GM19351 (cell line): ENCODE measurements around the gene RHOB.
"Not testable (repeated sequence)": the region's sequence is repeated elsewhere in the genome, so short reads cannot be mapped to it uniquely, and the experiment has no call there.

ENCODE experiments used
- ATAC-seq: cut with Tn5 transposase; IDR thresholded peaks from one replicate; pipeline ENCODE4 v1.9.1; 2021; ENCODE audit warnings: mild to moderate bottlenecking, moderate library complexity; ENCODE audit not compliant: unreplicated experiment

Gene RHOB

GRCh38 chr2:20446917-20447436, at the start of gene RHOB:
RHOB (plus strand) TSS chr2:20447074; CDS start chr2:20447466, 392 bp downstream.
- peak; percentile 97 for ATAC-seq

- ATAC-seq = no peak
These were observed 48.9 kb upstream of the RHOB start for GRCh38 chr2:20397811-20398447.

DNA sequence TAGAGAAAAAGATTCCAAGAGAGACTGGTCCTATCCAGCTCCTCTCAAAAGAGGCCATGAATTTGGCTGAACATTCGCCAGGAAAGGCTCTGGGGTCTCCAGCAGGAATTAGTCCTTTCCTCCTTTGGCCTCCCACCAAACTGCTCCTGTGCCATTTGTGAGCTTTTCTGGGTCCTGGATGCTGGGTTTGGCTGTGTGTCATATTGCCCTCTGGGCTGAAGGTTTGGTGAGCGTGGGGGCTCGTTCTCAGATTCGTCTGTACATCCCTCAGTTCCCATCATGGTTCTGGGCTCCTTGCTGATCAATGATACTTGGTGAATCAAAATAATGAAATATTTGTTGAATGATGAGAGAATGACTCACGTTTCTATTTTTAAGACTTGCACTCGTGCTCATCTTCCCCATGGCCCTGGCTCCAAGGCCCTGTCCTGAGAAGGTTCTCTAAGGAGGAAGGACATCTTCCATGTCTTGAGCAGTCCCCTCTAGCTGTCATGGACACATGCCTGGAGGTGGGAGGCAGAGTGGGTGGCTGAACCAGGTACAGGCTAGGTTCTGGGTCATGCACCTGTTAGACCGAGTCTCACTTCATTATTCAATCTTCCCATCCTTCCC, 47.8 kb upstream of the RHOB start:
- ATAC-seq = no peak

DNA sequence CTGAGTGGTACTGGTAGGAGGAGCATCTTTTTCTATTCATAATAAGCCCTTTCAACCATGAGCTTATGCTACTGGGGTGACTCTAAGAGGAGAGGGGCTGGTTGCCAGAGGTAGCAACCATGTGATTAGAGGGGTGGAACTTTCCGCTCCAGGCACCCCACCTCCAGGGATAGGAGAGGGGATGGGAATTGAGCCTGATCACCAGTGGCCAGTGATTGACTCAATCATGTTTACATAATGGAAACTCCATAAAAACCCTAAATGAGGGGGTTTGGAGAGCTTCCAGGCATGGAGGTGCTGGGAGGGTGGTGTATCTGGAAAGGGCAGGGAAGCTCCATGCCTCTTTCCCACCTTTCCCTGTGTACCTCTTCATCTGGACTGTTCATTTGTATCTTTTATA, 46.6 kb upstream of the RHOB start:
- no peak for ATAC-seq

DNA sequence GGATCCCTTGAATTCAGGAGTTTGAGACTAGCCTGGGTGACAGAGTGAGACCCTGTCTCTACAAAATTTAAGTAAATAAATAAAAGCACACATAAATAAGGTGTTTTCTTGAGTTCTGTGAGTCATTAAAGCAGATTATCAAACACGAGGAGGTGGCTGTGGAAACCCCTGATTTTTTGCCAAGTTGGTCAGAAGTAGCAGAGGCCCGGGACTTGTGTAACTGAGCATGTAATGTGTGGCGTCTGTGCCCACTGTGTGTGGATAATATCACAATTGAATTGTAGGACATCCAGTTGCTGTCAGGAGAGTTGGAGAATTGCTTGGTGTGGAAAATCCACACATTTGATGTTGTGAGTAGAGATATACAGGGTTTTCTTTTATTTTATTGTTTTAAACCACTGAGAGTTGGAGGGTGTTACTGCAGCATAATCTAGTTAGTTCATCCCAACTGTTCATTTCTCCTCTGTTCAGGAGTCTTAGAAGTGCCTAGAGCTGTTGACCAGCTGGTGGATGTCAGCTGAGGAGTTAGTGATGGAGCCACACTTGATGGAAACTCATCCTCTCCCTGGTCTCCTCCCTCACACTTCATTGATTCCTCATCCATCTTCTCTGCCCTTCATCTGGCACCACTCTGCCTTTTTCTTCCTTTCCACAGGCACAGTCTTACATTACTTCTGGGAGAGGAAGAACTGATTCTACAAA, 45.9 kb upstream of the RHOB start:
- no peak for ATAC-seq

DNA sequence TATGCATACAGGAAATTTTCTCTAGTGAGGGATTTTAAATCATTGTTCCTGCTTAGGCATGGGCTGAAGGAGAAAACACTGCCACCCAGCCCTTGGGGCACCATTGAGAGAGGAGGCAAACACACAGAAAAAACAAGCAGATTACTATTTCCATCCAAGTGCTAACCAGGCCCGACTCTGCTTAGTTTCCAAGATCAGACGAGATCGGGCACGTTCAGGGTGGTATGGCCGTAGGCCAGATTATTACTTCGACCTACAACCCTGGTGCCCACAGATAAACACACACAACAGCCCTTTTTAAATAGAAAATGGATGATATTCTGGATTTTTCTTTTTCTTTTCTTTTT, 45.4 kb upstream of the RHOB start:
- no peak for ATAC-seq

DNA sequence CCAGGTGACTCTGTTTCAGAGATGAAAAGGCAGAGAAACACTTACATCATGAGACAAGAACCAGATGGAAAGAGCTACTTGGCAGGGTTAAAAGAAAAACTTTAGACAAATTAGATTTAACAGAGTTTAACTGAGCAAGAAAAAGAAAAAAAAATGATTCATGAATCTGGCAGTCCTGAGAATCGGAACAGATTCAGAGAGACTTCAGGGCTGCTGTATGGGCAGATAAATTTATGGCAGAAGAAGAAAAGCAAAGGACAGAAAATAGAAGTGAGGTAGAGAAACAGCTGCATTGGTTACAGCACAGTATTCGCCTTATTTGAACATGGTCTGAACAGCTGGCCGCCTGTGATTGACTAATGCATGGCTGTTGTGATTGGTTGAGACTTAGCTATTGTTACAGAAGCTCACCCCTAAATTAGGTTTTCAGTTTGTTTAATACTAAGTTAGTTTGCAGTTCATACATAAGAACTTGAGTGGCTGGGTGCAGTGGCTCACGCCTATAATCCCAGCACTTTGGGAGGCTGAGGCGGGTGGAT, 43.0 kb upstream of the RHOB start:
- ATAC-seq = no peak

DNA sequence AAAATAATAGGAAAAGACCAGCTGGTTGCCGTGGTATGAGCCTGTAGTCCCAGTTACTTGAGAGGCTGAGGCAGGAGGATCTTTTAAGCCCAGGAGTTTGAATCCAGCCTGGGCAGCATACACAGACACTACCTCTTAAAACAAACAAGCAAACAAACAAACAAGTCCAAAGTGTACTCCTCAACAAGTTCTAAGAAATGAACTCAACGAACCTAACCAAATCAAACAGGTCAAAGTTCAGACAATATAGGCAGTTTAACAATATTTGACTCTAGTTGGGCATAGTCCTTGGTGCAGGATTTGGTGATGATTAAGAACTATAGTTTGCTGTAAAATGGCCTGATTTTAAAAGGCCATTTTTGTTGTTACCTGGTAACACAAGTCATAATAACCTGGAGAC, 41.9 kb upstream of the RHOB start:
- ATAC-seq = no peak

DNA sequence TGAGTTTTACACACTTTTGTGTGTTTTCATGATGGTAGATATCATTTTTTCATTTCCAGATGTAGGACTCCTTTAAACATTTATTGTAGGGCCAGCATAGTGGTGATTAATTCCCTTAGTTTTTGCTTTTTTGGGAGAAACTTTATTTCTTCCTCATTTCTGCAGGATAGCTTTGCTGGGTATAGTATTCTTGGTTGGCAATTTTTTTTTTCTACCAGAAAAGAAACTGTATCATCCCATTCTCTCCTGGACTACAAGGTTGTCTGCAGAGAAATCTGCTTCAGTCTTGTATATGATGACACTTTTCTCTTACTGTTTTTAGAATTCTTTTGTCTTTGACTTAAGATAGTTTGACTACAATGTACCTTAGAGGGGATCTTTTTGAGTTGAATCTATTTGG, 37.8 kb upstream of the RHOB start:
- ATAC-seq = no peak

GRCh38 chr2:20410556-20411277, 36.2 kb upstream of the RHOB start:
- no peak for ATAC-seq

GRCh38 chr2:20411361-20411894, 35.4 kb upstream of the RHOB start:
- peak; percentile 100 for ATAC-seq

DNA sequence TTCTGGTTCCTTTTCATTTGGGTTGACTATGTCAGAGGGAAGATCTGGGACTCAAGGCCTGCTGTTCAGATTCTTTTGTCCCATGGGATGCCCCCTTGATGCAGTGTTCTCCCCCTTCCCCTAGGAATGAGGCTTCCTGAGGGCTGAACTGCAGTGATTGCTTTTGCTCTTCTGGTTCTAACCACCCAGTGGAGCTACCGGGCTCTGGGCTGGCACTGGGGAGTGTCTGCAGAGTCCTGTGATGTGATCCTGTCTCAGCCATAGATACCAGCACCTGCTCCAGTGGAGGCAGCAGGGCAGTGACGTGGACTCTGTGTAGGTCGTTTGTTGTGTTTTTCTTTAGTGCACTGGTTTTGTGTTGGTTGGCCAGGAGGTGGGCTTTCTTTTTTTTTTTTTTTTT, 32.1 kb upstream of the RHOB start:
- no peak for ATAC-seq

DNA sequence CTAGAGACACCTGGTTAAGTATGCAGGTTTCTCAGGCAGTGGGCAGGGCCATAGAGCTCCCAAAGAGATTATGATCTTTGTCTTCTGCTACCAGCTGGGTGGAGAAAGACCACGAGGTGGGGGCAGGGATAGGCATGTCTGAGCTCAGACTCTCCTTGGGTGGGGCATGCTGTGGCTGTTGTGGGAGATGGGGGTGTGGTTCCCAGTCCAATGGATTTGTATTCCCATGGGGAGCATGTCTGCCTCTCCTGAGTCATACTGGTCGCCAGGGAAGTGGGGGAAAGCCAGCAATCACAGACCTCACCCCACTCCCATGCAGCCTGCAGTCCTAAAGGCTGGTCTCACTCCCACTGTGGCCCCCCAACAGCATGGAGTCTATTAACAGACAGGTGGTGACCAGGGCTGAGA, 31.4 kb upstream of the RHOB start:
- ATAC-seq = no peak

DNA sequence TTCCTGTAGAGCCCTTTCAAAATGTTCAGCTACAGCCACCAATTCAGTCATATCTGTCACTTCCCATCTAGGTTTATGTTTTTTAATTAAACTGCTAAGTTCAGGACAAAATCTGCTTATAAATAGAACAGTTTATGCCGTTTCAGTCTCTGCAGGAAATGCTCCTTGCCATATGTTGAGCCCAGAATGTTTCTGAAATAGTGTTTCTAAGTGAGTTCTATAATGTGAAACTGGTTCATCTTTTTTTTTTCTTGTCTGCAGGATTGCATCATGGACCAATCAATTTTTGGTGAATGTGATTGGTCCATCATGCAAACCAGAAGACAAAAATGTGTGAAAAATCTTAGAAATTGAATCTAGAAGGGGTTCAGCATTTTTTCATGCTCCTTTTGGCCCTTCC, 30.2 kb upstream of the RHOB start:
- no peak for ATAC-seq

DNA sequence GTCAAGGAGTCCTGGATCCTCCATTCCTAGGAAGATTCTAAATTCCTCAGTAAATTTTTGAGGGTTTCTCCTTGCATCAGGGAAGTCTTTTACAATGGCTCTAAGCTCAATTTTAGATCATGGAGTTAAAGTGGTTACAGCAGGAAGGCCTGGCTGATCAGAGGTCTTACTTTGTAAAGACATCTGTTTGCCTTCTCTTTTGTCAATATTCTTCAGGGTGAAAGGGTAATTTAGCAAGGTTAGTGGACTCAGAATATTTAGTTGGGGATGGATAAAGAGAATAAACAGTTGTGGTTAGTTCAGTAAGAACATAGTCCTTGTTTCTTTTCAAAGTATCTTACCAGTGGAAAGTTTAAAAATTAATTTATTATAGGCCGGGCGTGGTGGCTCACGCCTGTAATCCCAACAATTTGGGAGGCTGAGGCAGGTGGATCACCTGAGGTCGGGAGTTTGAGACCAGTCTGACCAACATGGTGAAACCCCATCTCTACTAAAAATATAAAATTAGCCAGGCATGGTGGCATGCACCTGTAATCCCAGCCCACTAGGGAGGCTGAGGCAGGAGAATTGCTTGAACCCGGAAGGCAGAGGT, 29.5 kb upstream of the RHOB start:
- not testable (repeated sequence) for ATAC-seq

- ATAC-seq = no peak
These were observed 28.4 kb upstream of the RHOB start for GRCh38 chr2:20418519-20418918.

DNA sequence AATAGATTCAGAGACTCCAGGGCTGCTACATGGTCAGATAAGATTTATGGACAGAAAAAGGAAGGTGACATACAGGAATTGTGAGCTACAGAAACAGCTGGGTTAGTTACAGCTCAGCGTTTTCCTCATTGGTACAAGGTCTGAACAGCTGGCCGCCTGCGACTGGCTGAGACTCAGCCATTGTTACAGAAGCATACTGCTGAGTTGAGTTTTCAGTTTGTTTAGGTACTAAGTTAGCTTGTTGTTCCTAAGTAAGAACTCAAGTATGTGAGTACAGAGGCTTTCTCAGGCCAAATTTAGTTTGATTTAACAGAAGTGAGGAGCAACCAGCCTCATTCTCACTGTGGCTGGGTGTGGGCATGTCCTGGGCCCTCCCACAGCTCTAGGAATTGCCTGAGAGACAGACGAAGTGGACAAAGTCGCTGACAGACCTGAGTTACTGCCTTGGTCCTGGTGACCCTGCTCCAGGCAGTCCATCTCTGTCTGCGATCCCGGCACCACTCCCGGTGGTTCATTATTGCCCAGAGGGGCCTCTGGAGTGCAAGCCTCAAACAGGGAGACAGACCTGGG, 27.8 kb upstream of the RHOB start:
- no peak for ATAC-seq

- no peak for ATAC-seq
These were observed 27.1 kb upstream of the RHOB start for GRCh38 chr2:20419752-20420151.

- no peak for ATAC-seq
These were observed 25.4 kb upstream of the RHOB start for GRCh38 chr2:20421336-20421987.

DNA sequence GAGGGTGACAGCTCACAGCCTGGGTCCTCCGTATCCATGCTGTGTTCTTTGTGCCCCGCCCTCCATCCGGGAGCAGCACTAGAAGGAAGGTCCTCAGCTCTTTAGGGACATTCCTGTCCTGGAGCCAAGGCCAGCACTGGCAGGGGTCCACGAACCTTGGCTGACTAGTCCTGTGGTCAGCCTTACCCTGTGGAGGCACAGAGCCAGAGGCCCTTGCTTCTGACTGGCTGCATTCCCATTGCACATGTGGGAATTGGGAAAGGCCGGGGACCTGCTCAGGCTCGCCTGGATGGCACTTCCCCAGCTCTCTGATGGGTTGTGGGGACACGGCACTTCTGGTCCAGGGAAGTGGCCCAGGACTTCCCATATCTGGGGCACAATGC, 24.9 kb upstream of the RHOB start:
- no peak for ATAC-seq
